ENCODE data around the gene NOTCH2. TPM values are rescaled to one million over a fixed set of nuclear protein-coding genes. Genes with fewer than 3 reads are reported as not detected.
"Not testable (repeated sequence)": the region's sequence is repeated elsewhere in the genome, so short reads cannot be mapped to it uniquely, and the experiment has no call there.

NOTCH2 gene
- total RNA-seq (68.7 and 85.8 TPM in 2 replicates), polyA plus RNA-seq (34.9 and 42.2 TPM in 2 replicates)

- H4K20me1 ChIP-seq (ENCODE audit: insufficient read depth, poor library complexity, severe bottlenecking); H3K9me3 ChIP-seq (ENCODE audit: low read depth); H3K36me3 ChIP-seq (replicated peaks; ENCODE audit: insufficient read depth, low read depth); H3K4me1 ChIP-seq (ENCODE audit: insufficient read depth); H3K27me3 ChIP-seq; H3K9me2 ChIP-seq (replicated peaks; ENCODE audit: insufficient read depth): not testable (repeated sequence)
- peak; percentile 28 for DNase-seq (ENCODE audit: low spot score)
- 2% methylated on average over 31 of the region's 95 CpGs for WGBS (ENCODE audit: low lambda C conversion rate, missing lambda C conversion rate)
- Histone ChIP-seq H2AFZ (peak within 1 kb of the TSS; percentile 45), H3K79me2 (peaks cover 20% of the 10 kb centered on the region), H3K4me2 (peak within 1 kb of the TSS; percentile 71), H3K27ac (peak within 1 kb of the TSS; percentile 90), H3K4me3 (peak within 1 kb of the TSS; percentile 88)
Observed at GRCh38 chr1:120069067-120069919, at the start of gene NOTCH2. TSS of gene NOTCH2 (minus strand) at chr1:120069662. CDS start at chr1:120069406, 256 bp downstream.

- Histone ChIP-seq H3K4me2 (peak overlapping the region; percentile 56), H3K27ac (peak overlapping the region; percentile 75)
- H4K20me1 ChIP-seq (ENCODE audit: insufficient read depth, poor library complexity, severe bottlenecking); H3K9me2 ChIP-seq (replicated peaks; ENCODE audit: insufficient read depth); H3K9me3 ChIP-seq (ENCODE audit: low read depth); H2AFZ ChIP-seq; H3K4me1 ChIP-seq (ENCODE audit: insufficient read depth); H3K4me3 ChIP-seq; H3K27me3 ChIP-seq; H3K36me3 ChIP-seq (replicated peaks; ENCODE audit: insufficient read depth, low read depth); H3K79me2 ChIP-seq: not testable (repeated sequence)
- peak; percentile 4 for DNase-seq (ENCODE audit: low spot score)
- 19% methylated on average over 3 of the region's 4 CpGs for WGBS (ENCODE audit: low lambda C conversion rate, missing lambda C conversion rate)
Observed at GRCh38 chr1:120117371-120118177, 48.1 kb upstream of the NOTCH2 start.

GRCh38 chr1:120116094-120116493 lies 46.6 kb upstream of the NOTCH2 start:
- not testable (repeated sequence) for H3K27me3 ChIP-seq; H3K9me3 ChIP-seq (ENCODE audit: low read depth); H3K4me1 ChIP-seq (ENCODE audit: insufficient read depth); H3K4me3 ChIP-seq; H3K79me2 ChIP-seq; H2AFZ ChIP-seq; DNase-seq (ENCODE audit: low spot score); H3K27ac ChIP-seq; H3K9me2 ChIP-seq (replicated peaks; ENCODE audit: insufficient read depth); H4K20me1 ChIP-seq (ENCODE audit: insufficient read depth, poor library complexity, severe bottlenecking); H3K36me3 ChIP-seq (replicated peaks; ENCODE audit: insufficient read depth, low read depth); H3K4me2 ChIP-seq
- 94% methylated on average over 2 of the region's 2 CpGs for WGBS (ENCODE audit: low lambda C conversion rate, missing lambda C conversion rate)

GRCh38 chr1:120113134-120113533 lies 43.7 kb upstream of the NOTCH2 start:
- not testable (repeated sequence) for H3K27me3 ChIP-seq; H3K4me1 ChIP-seq (ENCODE audit: insufficient read depth); DNase-seq (ENCODE audit: low spot score); H3K9me3 ChIP-seq (ENCODE audit: low read depth); H3K36me3 ChIP-seq (replicated peaks; ENCODE audit: insufficient read depth, low read depth); H3K9me2 ChIP-seq (replicated peaks; ENCODE audit: insufficient read depth); H3K27ac ChIP-seq; H3K79me2 ChIP-seq; H3K4me3 ChIP-seq; H4K20me1 ChIP-seq (ENCODE audit: insufficient read depth, poor library complexity, severe bottlenecking); H2AFZ ChIP-seq; H3K4me2 ChIP-seq
- WGBS (ENCODE audit: low lambda C conversion rate, missing lambda C conversion rate): 100% methylated on average over 1 of the region's 3 CpGs

- not testable (repeated sequence) for H3K4me1 ChIP-seq (ENCODE audit: insufficient read depth); H3K9me3 ChIP-seq (ENCODE audit: low read depth); H3K27ac ChIP-seq; H2AFZ ChIP-seq; H3K36me3 ChIP-seq (replicated peaks; ENCODE audit: insufficient read depth, low read depth); H3K27me3 ChIP-seq; H3K4me3 ChIP-seq; DNase-seq (ENCODE audit: low spot score); H4K20me1 ChIP-seq (ENCODE audit: insufficient read depth, poor library complexity, severe bottlenecking); H3K79me2 ChIP-seq; H3K9me2 ChIP-seq (replicated peaks; ENCODE audit: insufficient read depth); H3K4me2 ChIP-seq
- 82% methylated on average over 5 of the region's 5 CpGs for WGBS (ENCODE audit: low lambda C conversion rate, missing lambda C conversion rate)
Observed at GRCh38 chr1:120112212-120112611, 42.8 kb upstream of the NOTCH2 start.

- H3K4me1 ChIP-seq (ENCODE audit: insufficient read depth); H2AFZ ChIP-seq; H3K79me2 ChIP-seq; DNase-seq (ENCODE audit: low spot score); H3K4me2 ChIP-seq; H3K9me2 ChIP-seq (replicated peaks; ENCODE audit: insufficient read depth); H3K9me3 ChIP-seq (ENCODE audit: low read depth); H3K27me3 ChIP-seq; H3K27ac ChIP-seq; H3K4me3 ChIP-seq; H3K36me3 ChIP-seq (replicated peaks; ENCODE audit: insufficient read depth, low read depth); H4K20me1 ChIP-seq (ENCODE audit: insufficient read depth, poor library complexity, severe bottlenecking): not testable (repeated sequence)
- WGBS (ENCODE audit: low lambda C conversion rate, missing lambda C conversion rate): 0% methylated on average over 1 of the region's 3 CpGs
Observed at GRCh38 chr1:120111771-120112170, 42.3 kb upstream of the NOTCH2 start.

GRCh38 chr1:120111008-120111407 lies 41.5 kb upstream of the NOTCH2 start:
- H3K79me2 ChIP-seq; H3K27ac ChIP-seq; H3K4me3 ChIP-seq; H3K9me3 ChIP-seq (ENCODE audit: low read depth); H3K36me3 ChIP-seq (replicated peaks; ENCODE audit: insufficient read depth, low read depth); H3K27me3 ChIP-seq; H2AFZ ChIP-seq; H3K4me1 ChIP-seq (ENCODE audit: insufficient read depth); H3K4me2 ChIP-seq; DNase-seq (ENCODE audit: low spot score); H4K20me1 ChIP-seq (ENCODE audit: insufficient read depth, poor library complexity, severe bottlenecking); H3K9me2 ChIP-seq (replicated peaks; ENCODE audit: insufficient read depth): not testable (repeated sequence)
- WGBS (ENCODE audit: low lambda C conversion rate, missing lambda C conversion rate): no CpG with 5 or more reads among the region's 2 CpGs

GRCh38 chr1:120109656-120110055 lies 40.2 kb upstream of the NOTCH2 start:
- not testable (repeated sequence) for H3K4me3 ChIP-seq; H4K20me1 ChIP-seq (ENCODE audit: insufficient read depth, poor library complexity, severe bottlenecking); H3K36me3 ChIP-seq (replicated peaks; ENCODE audit: insufficient read depth, low read depth); H2AFZ ChIP-seq; H3K27ac ChIP-seq; H3K79me2 ChIP-seq; H3K4me2 ChIP-seq; DNase-seq (ENCODE audit: low spot score); H3K4me1 ChIP-seq (ENCODE audit: insufficient read depth); H3K27me3 ChIP-seq; H3K9me2 ChIP-seq (replicated peaks; ENCODE audit: insufficient read depth); H3K9me3 ChIP-seq (ENCODE audit: low read depth)
- 88% methylated on average over 7 of the region's 9 CpGs for WGBS (ENCODE audit: low lambda C conversion rate, missing lambda C conversion rate)

Measured in hepatocyte (in vitro differentiated cells).